Mesenchymal stem cell (in vitro differentiated cells and primary cell): ENCODE data around the gene PACS1.

Experiments
- DNase-seq: peaks from one replicate; pipeline ENCODE4 v3.0.0-alpha.2; 2013
- H2AFZ ChIP-seq: one replicate; pipeline ENCODE4 v1.6.1; 2013; ENCODE audit warnings: low read depth, mild to moderate bottlenecking, control low read depth, inconsistent platforms, low read length, moderate library complexity
- H2AK5ac ChIP-seq: 2 replicates; pipeline ENCODE4 v1.6.1; 2013; ENCODE audit warnings: low read length, moderate library complexity, mild to moderate bottlenecking, inconsistent platforms; ENCODE audit not compliant: severe bottlenecking
- H2BK120ac ChIP-seq: one replicate; pipeline ENCODE4 v1.6.1; 2013; ENCODE audit warnings: low read depth, mild to moderate bottlenecking, inconsistent platforms, low read length, moderate library complexity
- H2BK12ac ChIP-seq, 2 experiments: one replicate each; pipeline ENCODE4 v1.6.1; 2013; ENCODE audit warnings: inconsistent platforms in 2 of 2, low read length in 2 of 2, mild to moderate bottlenecking in 2 of 2, moderate library complexity in 2 of 2, control low read depth in 1 of 2
- H2BK15ac ChIP-seq: one replicate; pipeline ENCODE4 v1.6.1; 2013; ENCODE audit warnings: mild to moderate bottlenecking, low read depth, inconsistent platforms; ENCODE audit not compliant: poor library complexity, severe bottlenecking
- H2BK5ac ChIP-seq: 2 replicates; pipeline ENCODE4 v1.6.1; 2013; ENCODE audit warnings: low read depth, mild to moderate bottlenecking, low read length, control low read depth, inconsistent platforms; ENCODE audit not compliant: poor library complexity, severe bottlenecking
- H3K14ac ChIP-seq, 2 experiments: one replicate each; pipeline ENCODE4 v1.6.1; 2013; ENCODE audit warnings: inconsistent platforms in 2 of 2, low read length in 2 of 2, control low read depth in 1 of 2, mild to moderate bottlenecking in 1 of 2, moderate library complexity in 1 of 2
- H3K18ac ChIP-seq, 2 experiments: one replicate each; pipeline ENCODE4 v1.6.1; 2013; ENCODE audit warnings: inconsistent platforms in 2 of 2, low read length in 2 of 2, control low read depth in 1 of 2, low read depth in 1 of 2, mild to moderate bottlenecking in 1 of 2
- H3K23ac ChIP-seq, 2 experiments: one replicate each; pipeline ENCODE4 v1.6.1; 2013; ENCODE audit warnings: inconsistent platforms in 2 of 2, low read length in 2 of 2, mild to moderate bottlenecking in 2 of 2, moderate library complexity in 2 of 2, control low read depth in 1 of 2
- H3K27ac ChIP-seq: 2 replicates; pipeline ENCODE4 v1.5.1; 2013; ENCODE audit warnings: mild to moderate bottlenecking, moderate library complexity, low read length, control low read depth, inconsistent platforms; ENCODE audit not compliant: poor library complexity, severe bottlenecking
- H3K27me3 ChIP-seq, 2 experiments: 2 replicates each; pipeline versions ENCODE4 v1.6.1 to v1.7.0; 2013; ENCODE audit warnings: low read length in 2 of 2, mild to moderate bottlenecking in 2 of 2, moderate library complexity in 2 of 2, control low read depth in 1 of 2, inconsistent platforms in 1 of 2; ENCODE audit not compliant: control insufficient read depth in 1 of 2, insufficient read depth in 1 of 2
- H3K36me3 ChIP-seq, 2 experiments: 2 replicates each; pipeline versions ENCODE4 v1.6.1 to v1.7.0; 2013; ENCODE audit warnings: low read length in 2 of 2, control low read depth in 1 of 2, inconsistent platforms in 1 of 2, low read depth in 1 of 2, mild to moderate bottlenecking in 1 of 2; ENCODE audit not compliant: insufficient read depth in 2 of 2, control insufficient read depth in 1 of 2
- H3K4ac ChIP-seq, 2 experiments: one replicate each; pipeline ENCODE4 v1.6.1; 2013; ENCODE audit warnings: inconsistent platforms in 2 of 2, low read length in 2 of 2, mild to moderate bottlenecking in 2 of 2, moderate library complexity in 2 of 2, control low read depth in 1 of 2, low read depth in 1 of 2
- H3K4me1 ChIP-seq: 2 replicates; pipeline ENCODE4 v1.6.1; 2013; ENCODE audit warnings: low read depth, low read length, control low read depth; ENCODE audit not compliant: control insufficient read depth, insufficient read depth
- H3K4me2 ChIP-seq: 2 replicates; pipeline ENCODE4 v1.6.1; 2013; ENCODE audit warnings: low read length, mild to moderate bottlenecking, inconsistent platforms; ENCODE audit not compliant: poor library complexity, severe bottlenecking
- H3K4me3 ChIP-seq, 2 experiments: 2 replicates each; pipeline versions ENCODE4 v1.5.1 to v1.7.0; 2013; ENCODE audit warnings: low read length in 2 of 2, mild to moderate bottlenecking in 2 of 2, control low read depth in 1 of 2, low read depth in 1 of 2; ENCODE audit not compliant: insufficient read depth in 1 of 2
- H3K79me1 ChIP-seq: replicated peaks from 2 replicates; pipeline ENCODE4 v1.6.1; 2013; ENCODE audit warnings: mild to moderate bottlenecking, control low read depth, low read length, inconsistent platforms; ENCODE audit not compliant: poor library complexity, severe bottlenecking
- H3K9ac ChIP-seq: 2 replicates; pipeline ENCODE4 v1.7.0; 2013; ENCODE audit warnings: mild to moderate bottlenecking, low read length, moderate library complexity
- H3K9me3 ChIP-seq: 2 replicates; pipeline ENCODE4 v1.7.0; 2013; ENCODE audit warnings: mild to moderate bottlenecking, low read length; ENCODE audit not compliant: control insufficient read depth
- H4K8ac ChIP-seq: one replicate; pipeline ENCODE4 v1.6.1; 2013; ENCODE audit warnings: inconsistent platforms, mild to moderate bottlenecking, low read length, moderate library complexity
- H4K91ac ChIP-seq: one replicate; pipeline ENCODE4 v1.6.1; 2013; ENCODE audit warnings: mild to moderate bottlenecking, low read length, inconsistent platforms
- WGBS: methylation state at CpG from one replicate; pipeline ENCODE4 v1.1.7; 2013; ENCODE audit warnings: mixed read lengths; 5-methylcytosine and 5-hydroxymethylcytosine counted together

The PACS1 gene

GRCh38 chr11:66242095-66242765, 172.2 kb downstream of the PACS1 start:
- Histone ChIP-seq H2BK120ac (no peak overlapping the region), H3K4ac (no peak overlapping the region), H2BK12ac (no peak overlapping the region), H2BK15ac (peak overlapping the region; percentile 26), H3K36me3 (peaks cover 68 to 91% of the 10 kb centered on the region in 2 experiments), H3K18ac (no peak overlapping the region), H2AK5ac (no peak overlapping the region), H3K9me3 (no peaks in the 10 kb centered on the region), H3K9ac (no peak overlapping the region), H3K4me1 (peaks cover 2% of the 10 kb centered on the region), H4K8ac (no peak overlapping the region), H3K4me2 (no peak overlapping the region), H4K91ac (no peak overlapping the region), H3K79me1 (no peaks in the 10 kb centered on the region), H2AFZ (no peak overlapping the region), H2BK5ac (no peak overlapping the region), H3K14ac (no peak overlapping the region), H3K23ac (no peak overlapping the region), H3K27ac (no peak overlapping the region), H3K4me3 (no peak overlapping the region), H3K27me3 (no peaks in the 10 kb centered on the region)
- no peak for DNase-seq
- WGBS: 94% methylated on average over 14 of the region's 14 CpGs

- no peak overlapping the region for H4K91ac ChIP-seq
- no peak overlapping the region for H2AK5ac ChIP-seq
- H3K9me3 ChIP-seq: no peaks in the 10 kb centered on the region
- H3K4me3 ChIP-seq: no peak overlapping the region
- no peak overlapping the region for H2BK15ac ChIP-seq
- 92% methylated on average over 13 of the region's 13 CpGs for WGBS
- H3K4me2 ChIP-seq: no peak overlapping the region
- no peaks in the 10 kb centered on the region for H3K27me3 ChIP-seq
- H3K36me3 ChIP-seq: peaks cover 60 to 78% of the 10 kb centered on the region in 2 experiments
- H2BK120ac ChIP-seq: no peak overlapping the region
- H4K8ac ChIP-seq: no peak overlapping the region
- no peaks in the 10 kb centered on the region for H3K79me1 ChIP-seq
- no peak overlapping the region for H2BK5ac ChIP-seq
- H2AFZ ChIP-seq: no peak overlapping the region
- no peak for DNase-seq
- H3K14ac ChIP-seq: no peak overlapping the region
- H3K9ac ChIP-seq: no peak overlapping the region
- peaks cover 3% of the 10 kb centered on the region for H3K4me1 ChIP-seq
- H3K18ac ChIP-seq: no peak overlapping the region
- no peak overlapping the region for H3K27ac ChIP-seq
- no peak overlapping the region for H3K23ac ChIP-seq
- no peak overlapping the region for H2BK12ac ChIP-seq
- no peak overlapping the region for H3K4ac ChIP-seq
Observed at GRCh38 chr11:66243782-66244535, 173.9 kb downstream of the PACS1 start.

- H3K27ac ChIP-seq: no peak overlapping the region
- H3K9me3 ChIP-seq: no peaks in the 10 kb centered on the region
- H4K8ac ChIP-seq: no peak overlapping the region
- no peak overlapping the region for H2BK12ac ChIP-seq
- H3K4me3 ChIP-seq: no peak overlapping the region
- H3K9ac ChIP-seq: no peak overlapping the region
- no peak overlapping the region for H4K91ac ChIP-seq
- H3K14ac ChIP-seq: no peak overlapping the region
- no peak overlapping the region for H2BK120ac ChIP-seq
- H3K36me3 ChIP-seq: peaks cover 48 to 64% of the 10 kb centered on the region in 2 experiments
- H3K27me3 ChIP-seq: no peaks in the 10 kb centered on the region
- no peak overlapping the region for H3K18ac ChIP-seq
- H2BK5ac ChIP-seq: no peak overlapping the region
- no peak overlapping the region for H3K4me2 ChIP-seq
- no peak for DNase-seq
- H3K4me1 ChIP-seq: peaks cover 3% of the 10 kb centered on the region
- H2AK5ac ChIP-seq: no peak overlapping the region
- H3K79me1 ChIP-seq: no peaks in the 10 kb centered on the region
- H3K4ac ChIP-seq: no peak overlapping the region
- no peak overlapping the region for H2BK15ac ChIP-seq
- no peak overlapping the region for H3K23ac ChIP-seq
- H2AFZ ChIP-seq: no peak overlapping the region
- 87% methylated on average over 4 of the region's 4 CpGs for WGBS
Observed at GRCh38 chr11:66247295-66247694, 177.2 kb downstream of the PACS1 start.

GRCh38 chr11:66247801-66248200, 177.7 kb downstream of the PACS1 start:
- H3K18ac ChIP-seq: no peak overlapping the region
- no peak for DNase-seq
- no peaks in the 10 kb centered on the region for H3K27me3 ChIP-seq

More at GRCh38 chr11:66247801-66248200, 177.7 kb downstream of the PACS1 start:
- H3K4me3 ChIP-seq: no peak overlapping the region
- no peaks in the 10 kb centered on the region for H3K79me1 ChIP-seq
- no peak overlapping the region for H3K27ac ChIP-seq
- 100% methylated on average over 2 of the region's 3 CpGs for WGBS
- H2BK12ac ChIP-seq: no peak overlapping the region
- no peak overlapping the region for H4K8ac ChIP-seq
- H3K4me2 ChIP-seq: no peak overlapping the region
- H3K9me3 ChIP-seq: no peaks in the 10 kb centered on the region
- H3K36me3 ChIP-seq: peaks cover 43 to 59% of the 10 kb centered on the region in 2 experiments
- H2BK15ac ChIP-seq: no peak overlapping the region
- no peak overlapping the region for H3K9ac ChIP-seq
- no peak overlapping the region for H3K4ac ChIP-seq
- H2AK5ac ChIP-seq: no peak overlapping the region
- no peak overlapping the region for H2BK5ac ChIP-seq
- no peak overlapping the region for H4K91ac ChIP-seq
- H2AFZ ChIP-seq: no peak overlapping the region
- H2BK120ac ChIP-seq: no peak overlapping the region
- H3K23ac ChIP-seq: no peak overlapping the region
- H3K14ac ChIP-seq: no peak overlapping the region
- peaks cover 1% of the 10 kb centered on the region for H3K4me1 ChIP-seq
